Karpas-422 (cell line): ENCODE results near the gene SH3GLB1. TPM values are rescaled to one million over a fixed set of nuclear protein-coding genes. Genes with fewer than 3 reads are reported as not detected.

ENCODE experiments used
- total RNA-seq: library from RNA; depleted of rRNA; stranded (reverse); fragments of >200 nt; shearing (Covaris generic); gene quantifications from 2 replicates; pipeline ENCODE4 v1.2.3, GENCODE V29; 2014; ENCODE audit warnings: low replicate concordance; rRNA removed

The SH3GLB1 gene
- total RNA-seq, 1 experiment from 2014 or later, result 56.6 TPM

Other genes with a start within 250 kb of the SH3GLB1 start
- gene CLCA1, start 235.6 kb upstream of the SH3GLB1 start, total RNA-seq, result not detected in 2 replicates
- not detected in 2 replicates for gene CLCA4, start 157.5 kb upstream of the SH3GLB1 start, total RNA-seq
- 118 and 197 TPM in 2 replicates for gene SELENOF, start 209.6 kb downstream of the SH3GLB1 start, total RNA-seq
- gene HS2ST1, start 210.1 kb downstream of the SH3GLB1 start, total RNA-seq, result 9.6 and 18.7 TPM in 2 replicates